ENCODE results near the gene SEMA3A.

DNA sequence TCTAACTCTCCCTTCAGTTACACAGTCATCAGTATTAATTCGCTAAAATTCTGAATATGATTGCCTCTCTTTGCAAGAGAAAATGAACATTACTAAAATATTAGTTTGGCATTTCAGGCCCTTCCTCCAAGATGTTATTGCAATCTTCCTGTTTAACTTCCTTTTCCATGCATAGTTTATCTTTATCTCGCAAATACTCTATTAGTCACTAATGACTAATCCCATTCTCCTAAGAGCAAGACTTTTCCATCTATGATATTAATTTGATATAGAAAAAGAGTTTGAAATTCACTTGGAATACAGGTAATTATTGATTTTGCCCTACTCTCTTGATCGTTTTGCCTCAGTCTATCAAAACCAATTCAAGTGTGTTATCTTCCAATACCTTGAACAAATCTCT, 41.8 kb upstream of the SEMA3A start:
- no peak for TF ChIP-seq EZH2 (IDR thresholded peaks at IDR 0.05; ENCODE audit: insufficient read depth, poor library complexity, severe bottlenecking)
- TF ChIP-seq EZH2phosphoT487 (IDR thresholded peaks at IDR 0.05; ENCODE audit: insufficient read depth, low read depth), result no peak

Data from GM23248 (cell line).